ENCODE measurements around the gene TMEM164.

- TF ChIP-seq, protein P1, sequence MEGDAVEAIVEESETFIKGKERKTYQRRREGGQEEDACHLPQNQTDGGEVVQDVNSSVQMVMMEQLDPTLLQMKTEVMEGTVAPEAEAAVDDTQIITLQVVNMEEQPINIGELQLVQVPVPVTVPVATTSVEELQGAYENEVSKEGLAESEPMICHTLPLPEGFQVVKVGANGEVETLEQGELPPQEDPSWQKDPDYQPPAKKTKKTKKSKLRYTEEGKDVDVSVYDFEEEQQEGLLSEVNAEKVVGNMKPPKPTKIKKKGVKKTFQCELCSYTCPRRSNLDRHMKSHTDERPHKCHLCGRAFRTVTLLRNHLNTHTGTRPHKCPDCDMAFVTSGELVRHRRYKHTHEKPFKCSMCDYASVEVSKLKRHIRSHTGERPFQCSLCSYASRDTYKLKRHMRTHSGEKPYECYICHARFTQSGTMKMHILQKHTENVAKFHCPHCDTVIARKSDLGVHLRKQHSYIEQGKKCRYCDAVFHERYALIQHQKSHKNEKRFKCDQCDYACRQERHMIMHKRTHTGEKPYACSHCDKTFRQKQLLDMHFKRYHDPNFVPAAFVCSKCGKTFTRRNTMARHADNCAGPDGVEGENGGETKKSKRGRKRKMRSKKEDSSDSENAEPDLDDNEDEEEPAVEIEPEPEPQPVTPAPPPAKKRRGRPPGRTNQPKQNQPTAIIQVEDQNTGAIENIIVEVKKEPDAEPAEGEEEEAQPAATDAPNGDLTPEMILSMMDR (conservative IDR thresholded peaks at IDR 0.05; ENCODE audit: low read depth in 2 of 2), result no peak
- TF ChIP-seq POLR2AphosphoS5 (IDR thresholded peaks at IDR 0.05; ENCODE audit: low read depth) (no peak), EZH2phosphoT487 (IDR thresholded peaks at IDR 0.05; ENCODE audit: unreplicated experiment) (no peak), CREB1 (CRISPR knock-in tag; IDR thresholded peaks at IDR 0.05; ENCODE audit: low read depth) (no peak), EZH2 (IDR thresholded peaks at IDR 0.05; ENCODE audit: low read depth, unreplicated experiment) (no peak), STAT1 (IDR thresholded peaks at IDR 0.05; ENCODE audit: unreplicated experiment) (no peak), ZNF114 (CRISPR knock-in tag; IDR thresholded peaks at IDR 0.05) (no peak), JUNB (IDR thresholded peaks at IDR 0.05; ENCODE audit: unreplicated experiment) (no peak)
- TF ChIP-seq, protein P2, sequence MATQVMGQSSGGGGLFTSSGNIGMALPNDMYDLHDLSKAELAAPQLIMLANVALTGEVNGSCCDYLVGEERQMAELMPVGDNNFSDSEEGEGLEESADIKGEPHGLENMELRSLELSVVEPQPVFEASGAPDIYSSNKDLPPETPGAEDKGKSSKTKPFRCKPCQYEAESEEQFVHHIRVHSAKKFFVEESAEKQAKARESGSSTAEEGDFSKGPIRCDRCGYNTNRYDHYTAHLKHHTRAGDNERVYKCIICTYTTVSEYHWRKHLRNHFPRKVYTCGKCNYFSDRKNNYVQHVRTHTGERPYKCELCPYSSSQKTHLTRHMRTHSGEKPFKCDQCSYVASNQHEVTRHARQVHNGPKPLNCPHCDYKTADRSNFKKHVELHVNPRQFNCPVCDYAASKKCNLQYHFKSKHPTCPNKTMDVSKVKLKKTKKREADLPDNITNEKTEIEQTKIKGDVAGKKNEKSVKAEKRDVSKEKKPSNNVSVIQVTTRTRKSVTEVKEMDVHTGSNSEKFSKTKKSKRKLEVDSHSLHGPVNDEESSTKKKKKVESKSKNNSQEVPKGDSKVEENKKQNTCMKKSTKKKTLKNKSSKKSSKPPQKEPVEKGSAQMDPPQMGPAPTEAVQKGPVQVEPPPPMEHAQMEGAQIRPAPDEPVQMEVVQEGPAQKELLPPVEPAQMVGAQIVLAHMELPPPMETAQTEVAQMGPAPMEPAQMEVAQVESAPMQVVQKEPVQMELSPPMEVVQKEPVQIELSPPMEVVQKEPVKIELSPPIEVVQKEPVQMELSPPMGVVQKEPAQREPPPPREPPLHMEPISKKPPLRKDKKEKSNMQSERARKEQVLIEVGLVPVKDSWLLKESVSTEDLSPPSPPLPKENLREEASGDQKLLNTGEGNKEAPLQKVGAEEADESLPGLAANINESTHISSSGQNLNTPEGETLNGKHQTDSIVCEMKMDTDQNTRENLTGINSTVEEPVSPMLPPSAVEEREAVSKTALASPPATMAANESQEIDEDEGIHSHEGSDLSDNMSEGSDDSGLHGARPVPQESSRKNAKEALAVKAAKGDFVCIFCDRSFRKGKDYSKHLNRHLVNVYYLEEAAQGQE (IDR thresholded peaks at IDR 0.05; ENCODE audit: unreplicated experiment), result no peak
These were observed 212.5 kb downstream of the TMEM164 start for GRCh38 chrX:110215411-110215810.
